Measurements from ENCODE around the gene GHRL. TPM values are rescaled to one million over a fixed set of nuclear protein-coding genes. Genes with fewer than 3 reads are reported as not detected.

The GHRL gene
- total and polyA plus RNA-seq, 12 donors = 0.12 to 1.0 (median 0.81) TPM; not detected in 3

DNA sequence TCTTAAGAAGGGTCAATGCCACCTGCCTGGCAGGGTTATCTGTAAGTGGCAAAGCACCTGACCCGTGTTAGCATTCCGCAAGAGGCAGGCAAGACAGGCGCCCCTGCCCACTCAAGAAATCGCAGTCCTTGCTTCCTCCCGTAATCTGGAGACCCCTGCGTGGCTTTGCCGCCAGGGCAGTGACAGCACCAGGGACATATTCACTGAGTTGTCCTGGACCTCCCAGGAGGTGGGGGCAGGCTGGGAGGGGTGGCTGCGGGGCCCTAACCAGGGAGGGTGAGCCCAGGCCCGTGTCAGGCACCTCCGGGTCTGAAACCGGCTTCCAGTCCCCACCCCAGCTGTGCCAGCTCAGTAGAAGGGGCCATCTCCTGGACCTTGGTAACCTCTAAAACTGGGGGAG is 44.0 kb upstream of the GHRL start:
- no peak overlapping the region for H3K27ac ChIP-seq
- intact Hi-C loops (cut with DNase I) = no loop called here
- H3K4me3 ChIP-seq = no peak overlapping the region

DNA sequence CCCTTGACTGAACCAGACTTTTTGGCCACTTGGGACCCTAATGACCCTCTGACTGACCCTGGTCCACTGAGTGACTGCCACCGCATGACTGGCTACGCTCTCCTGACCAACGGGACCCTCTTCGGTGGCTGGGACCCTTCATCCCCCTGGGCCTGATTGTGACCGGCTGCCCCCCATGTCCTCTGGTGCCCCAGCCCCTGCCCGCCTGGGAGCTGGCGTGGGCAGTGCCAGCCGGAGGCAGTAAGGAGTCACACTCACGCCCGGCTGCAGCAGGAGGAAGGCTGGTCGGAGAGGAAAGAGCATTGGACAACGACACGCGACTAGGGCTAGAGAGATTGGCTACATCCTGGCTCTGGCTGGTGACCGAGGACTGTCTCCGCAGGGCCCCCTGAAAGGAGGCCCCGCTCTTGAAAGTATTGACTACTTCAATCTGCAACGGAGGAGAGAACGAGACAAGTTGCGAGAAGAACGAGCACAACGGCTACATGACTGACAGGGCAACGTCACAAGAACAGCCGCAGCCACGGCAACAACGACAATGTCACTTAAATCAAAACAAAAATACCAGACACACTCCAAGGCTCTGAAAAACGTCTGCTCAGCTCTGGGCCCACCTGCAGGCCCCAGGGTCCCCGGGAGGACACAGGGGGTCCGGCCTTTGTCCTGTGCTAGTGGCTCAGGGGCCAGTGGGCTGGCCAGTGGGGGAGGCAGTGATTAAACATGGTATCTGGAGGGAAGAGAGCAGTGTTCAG is 43.3 kb upstream of the GHRL start:
- ATAC-seq (no peak), DNase-seq (no peak)
- no peaks in the 10 kb centered on the region for H3K36me3 ChIP-seq
- intact Hi-C loops (cut with DNase I) = no loop called here
- peaks cover 0 to 4% (median 0%) of the 10 kb centered on the region in 7 donors for H3K27me3 ChIP-seq
- no peaks in the 10 kb centered on the region for H3K9me3 ChIP-seq
- TF ChIP-seq, protein P1, sequence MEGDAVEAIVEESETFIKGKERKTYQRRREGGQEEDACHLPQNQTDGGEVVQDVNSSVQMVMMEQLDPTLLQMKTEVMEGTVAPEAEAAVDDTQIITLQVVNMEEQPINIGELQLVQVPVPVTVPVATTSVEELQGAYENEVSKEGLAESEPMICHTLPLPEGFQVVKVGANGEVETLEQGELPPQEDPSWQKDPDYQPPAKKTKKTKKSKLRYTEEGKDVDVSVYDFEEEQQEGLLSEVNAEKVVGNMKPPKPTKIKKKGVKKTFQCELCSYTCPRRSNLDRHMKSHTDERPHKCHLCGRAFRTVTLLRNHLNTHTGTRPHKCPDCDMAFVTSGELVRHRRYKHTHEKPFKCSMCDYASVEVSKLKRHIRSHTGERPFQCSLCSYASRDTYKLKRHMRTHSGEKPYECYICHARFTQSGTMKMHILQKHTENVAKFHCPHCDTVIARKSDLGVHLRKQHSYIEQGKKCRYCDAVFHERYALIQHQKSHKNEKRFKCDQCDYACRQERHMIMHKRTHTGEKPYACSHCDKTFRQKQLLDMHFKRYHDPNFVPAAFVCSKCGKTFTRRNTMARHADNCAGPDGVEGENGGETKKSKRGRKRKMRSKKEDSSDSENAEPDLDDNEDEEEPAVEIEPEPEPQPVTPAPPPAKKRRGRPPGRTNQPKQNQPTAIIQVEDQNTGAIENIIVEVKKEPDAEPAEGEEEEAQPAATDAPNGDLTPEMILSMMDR (IDR thresholded peaks at IDR 0.05) = no peak
- H3K27ac ChIP-seq = no peak overlapping the region
- 81 to 87% methylated on average over 29 of the region's 29 CpGs for WGBS, 2 donors
- no peak overlapping the region for H3K4me3 ChIP-seq
- no peaks in the 10 kb centered on the region for H3K4me1 ChIP-seq

More for the DNA sequence above, 44.0 kb upstream of the GHRL start:
- DNase-seq (no peak), ATAC-seq (no peak)
- TF ChIP-seq, protein P1 (IDR thresholded peaks at IDR 0.05) = no peak
- no peaks in the 10 kb centered on the region for H3K4me1 ChIP-seq
- H3K27me3 ChIP-seq = no peaks in the 10 kb centered on the region
- no peaks in the 10 kb centered on the region for H3K36me3 ChIP-seq
- H3K9me3 ChIP-seq = no peaks in the 10 kb centered on the region
- 91 to 93% methylated on average over 11 of the region's 11 CpGs for WGBS, 2 donors

DNA sequence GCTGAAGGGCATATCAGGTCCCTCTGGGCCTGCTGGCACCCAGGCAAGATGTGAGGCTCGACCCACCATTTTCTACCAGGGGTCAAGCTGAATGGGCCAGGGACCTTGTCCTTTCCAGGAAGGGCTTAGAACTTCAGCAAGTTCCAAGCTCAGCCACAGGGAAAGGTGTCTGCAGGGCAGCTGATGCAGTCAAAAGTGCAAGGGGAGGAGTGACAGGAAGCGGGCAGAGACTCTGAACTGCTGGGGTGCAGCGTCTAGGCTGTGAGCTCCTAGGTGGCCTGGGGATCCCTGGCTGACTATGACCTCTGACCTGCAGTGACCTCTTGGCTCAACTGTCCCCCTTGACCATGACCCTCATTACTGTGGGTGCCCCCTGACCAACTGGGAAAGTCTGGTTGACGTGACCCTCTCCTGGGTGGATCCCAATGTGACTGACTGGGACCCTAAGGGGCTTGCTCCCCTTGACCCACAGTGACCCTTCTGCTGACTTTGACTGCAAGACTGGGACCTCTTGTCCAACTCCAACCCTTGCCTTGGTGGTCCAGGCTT is 42.5 kb upstream of the GHRL start:
- TF ChIP-seq, protein P1 (IDR thresholded peaks at IDR 0.05) = no peak
- Histone ChIP-seq H3K36me3 (no peaks in the 10 kb centered on the region), H3K4me3 (no peak overlapping the region), H3K27ac (no peak overlapping the region), H3K27me3 (peaks cover 0 to 11% (median 4%) of the 10 kb centered on the region in 7 donors), H3K9me3 (no peaks in the 10 kb centered on the region), H3K4me1 (no peaks in the 10 kb centered on the region)
- 78 to 87% methylated on average over 4 of the region's 4 CpGs for WGBS, 2 donors
- ATAC-seq (no peak), DNase-seq (no peak)
- intact Hi-C loops (cut with DNase I) = no loop called here

DNA sequence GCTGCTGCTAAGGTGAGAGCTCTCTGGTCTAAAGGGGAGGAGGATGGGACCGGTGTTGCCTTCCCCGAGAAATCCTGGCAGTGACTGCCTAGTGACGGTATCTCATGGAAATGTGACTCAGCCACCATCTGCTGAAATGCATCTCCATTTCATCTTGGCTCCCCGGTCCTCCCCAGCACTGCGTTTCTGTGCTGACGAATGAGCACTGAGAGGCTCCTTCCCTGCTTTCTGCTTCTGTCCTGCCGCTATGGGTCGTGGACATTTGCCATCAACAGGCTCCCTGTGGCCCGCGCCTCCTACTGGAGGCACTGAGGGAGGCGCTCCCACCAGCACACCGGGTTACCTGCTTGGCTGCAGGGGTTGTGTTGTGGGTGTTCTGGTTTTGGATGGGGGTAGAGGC is 41.7 kb upstream of the GHRL start:
- DNase-seq = no peak
- no peak overlapping the region for H3K4me3 ChIP-seq
- H3K9me3 ChIP-seq = no peaks in the 10 kb centered on the region
- peak in 1 of 8 donors; percentile 9 for ATAC-seq
- TF ChIP-seq, protein P1 (IDR thresholded peaks at IDR 0.05) = peak in 3 of 9 donors; percentile 13 to 22 (median 16)
- no peaks in the 10 kb centered on the region for H3K4me1 ChIP-seq
- H3K27me3 ChIP-seq = peaks cover 0 to 19% (median 12%) of the 10 kb centered on the region in 7 donors
- WGBS, 2 donors = 61 to 77% methylated on average over 12 of the region's 12 CpGs
- H3K36me3 ChIP-seq = no peaks in the 10 kb centered on the region
- no peak overlapping the region for H3K27ac ChIP-seq
- intact Hi-C loops (cut with DNase I) = no loop called here

Data from heart right ventricle (tissue), 16 donors.